SU-DHL-6 (cell line): Measurements from ENCODE around the gene WFDC1.

Experiments
- CTCF ChIP-seq: fragments of 200-600 bp; sonication (generic); IDR thresholded peaks from one replicate; pipeline ENCODE4 v1.5.1; 2017; ENCODE audit warnings: antibody characterized with exemption, mild to moderate bottlenecking, low read length, moderate library complexity; ENCODE audit not compliant: insufficient read depth, poor library complexity, severe bottlenecking
- EZH2phosphoT487 ChIP-seq: fragments of 200-600 bp; sonication (generic), shearing (Covaris generic); conservative IDR thresholded peaks from 2 replicates; pipeline ENCODE4 v1.6.1; 2018; ENCODE audit warnings: mild to moderate bottlenecking, antibody characterized with exemption, low read length, moderate library complexity, mixed read lengths

GRCh38 chr16:84270531-84270930 lies 24.1 kb upstream of the WFDC1 start:
- no peak for TF ChIP-seq CTCF
- no peak for TF ChIP-seq EZH2phosphoT487
